ENCODE measurements around the gene MRPS23. TPM values are rescaled to one million over a fixed set of nuclear protein-coding genes. Genes with fewer than 3 reads are reported as not detected.
"Not testable (repeated sequence)": the region's sequence is repeated elsewhere in the genome, so short reads cannot be mapped to it uniquely, and the experiment has no call there.

Gene MRPS23
- total RNA-seq, 8 experiments from 2014 or later: 33.4 to 72.9 (median 47.4) TPM

GRCh38 chr17:57860414-57860999 lies 10.7 kb upstream of the MRPS23 start:
- in situ Hi-C loops (cut with MboI; ENCODE audit: low pct_unique_long_range_greater_than_20kb in 2 of 9, low sequenced_read_pairs in 9 of 9, unreplicated experiment in 9 of 9): loop anchor here in 6 of 9 experiments (10.0 to 25.0 kb wide), 3 partner anchors 127 to 254 kb away; partner anchors contain the start of gene VEZF1 (in 1 of the 6)
- H3K4me1 ChIP-seq (replicated peaks in 1 of 2): peaks cover 15 to 23% of the 10 kb centered on the region in 2 donors
- no peak overlapping the region for H3K4me3 ChIP-seq
- no peak overlapping the region for H3K27ac ChIP-seq
- WGBS, 10 experiments: 70 to 100% (median 95%) methylated on average over 1 to 3 of the region's 6 CpGs; no CpG with 5 or more reads in 6 of the 10 experiments
- ATAC-seq (replicated peaks in 6 of 8): peak in 2 of 8 experiments; percentile 17 to 64

GRCh38 chr17:57859601-57860413 lies 10.0 kb upstream of the MRPS23 start:
- Histone ChIP-seq H3K27ac (no peak overlapping the region), H3K4me1 (replicated peaks in 1 of 2) (peaks cover 15 to 23% of the 10 kb centered on the region in 2 donors), H3K4me3 (no peak overlapping the region)
- 40 to 89% (median 70%) methylated on average over 1 to 12 of the region's 13 CpGs; no CpG with 5 or more reads in 2 of the 10 experiments for WGBS, 10 experiments
- in situ Hi-C loops (cut with MboI; ENCODE audit: low pct_unique_long_range_greater_than_20kb in 2 of 9, low sequenced_read_pairs in 9 of 9, unreplicated experiment in 9 of 9): loop anchor here (5.0 to 25.0 kb wide), 5 partner anchors 127 to 255 kb away; partner anchors contain the start of gene VEZF1 (in 1 of the 9)
- ATAC-seq (replicated peaks in 6 of 8): no peak

- in situ Hi-C loops (cut with MboI; ENCODE audit: low pct_unique_long_range_greater_than_20kb in 2 of 9, low sequenced_read_pairs in 9 of 9, unreplicated experiment in 9 of 9): loop anchor here in 8 of 9 experiments (5.0 to 25.0 kb wide), 5 partner anchors 128 to 256 kb away; partner anchors contain the start of gene VEZF1 (in 1 of the 8)
- WGBS, 10 experiments: 73 to 100% (median 83%) methylated on average over 1 to 5 of the region's 5 CpGs; no CpG with 5 or more reads in 4 of the 10 experiments
- H3K4me1 ChIP-seq (replicated peaks in 1 of 2): peaks cover 15 to 23% of the 10 kb centered on the region in 2 donors
- no peak overlapping the region for H3K27ac ChIP-seq
- ATAC-seq (replicated peaks in 6 of 8): no peak
- no peak overlapping the region for H3K4me3 ChIP-seq
These were observed 9.0 kb upstream of the MRPS23 start for GRCh38 chr17:57858838-57859237.

- Histone ChIP-seq H3K4me3 (no peak overlapping the region), H3K27ac (no peak overlapping the region), H3K4me1 (replicated peaks in 1 of 2) (peaks cover 11 to 16% of the 10 kb centered on the region in 2 donors)
- WGBS, 10 experiments: 36 to 100% (median 80%) methylated on average over 1 to 7 of the region's 10 CpGs
- in situ Hi-C loops (cut with MboI; ENCODE audit: low pct_unique_long_range_greater_than_20kb in 2 of 9, low sequenced_read_pairs in 9 of 9, unreplicated experiment in 9 of 9): loop anchor here in 8 of 9 experiments (5.0 to 25.0 kb wide), 5 partner anchors 130 to 258 kb away; partner anchors contain the start of gene VEZF1 (in 1 of the 8)
- ATAC-seq (replicated peaks in 6 of 8): no peak
These were observed 7.2 kb upstream of the MRPS23 start for GRCh38 chr17:57856792-57857620.

GRCh38 chr17:57855391-57856035 lies 5.7 kb upstream of the MRPS23 start:
- in situ Hi-C loops (cut with MboI; ENCODE audit: low pct_unique_long_range_greater_than_20kb in 2 of 9, low sequenced_read_pairs in 9 of 9, unreplicated experiment in 9 of 9): loop anchor here in 8 of 9 experiments (5.0 to 25.0 kb wide), 5 partner anchors 132 to 259 kb away; partner anchors contain the start of gene VEZF1 (in 1 of the 8)
- H3K4me1 ChIP-seq (replicated peaks in 1 of 2): peaks cover 5 to 9% of the 10 kb centered on the region in 2 donors
- peak in 1 of 8 experiments; percentile 36 for ATAC-seq (replicated peaks in 6 of 8)
- H3K4me3 ChIP-seq: no peak overlapping the region
- WGBS, 10 experiments: 38 to 73% (median 61%) methylated on average over 2 to 4 of the region's 6 CpGs; no CpG with 5 or more reads in 6 of the 10 experiments
- H3K27ac ChIP-seq: no peak overlapping the region

GRCh38 chr17:57853695-57854094 lies 3.9 kb upstream of the MRPS23 start:
- no peak for ATAC-seq (replicated peaks in 6 of 8)
- H3K4me1 ChIP-seq (replicated peaks in 1 of 2): peaks cover 10% of the 10 kb centered on the region in 2 donors
- H3K27ac ChIP-seq: no peak overlapping the region
- WGBS, 10 experiments: 30 to 100% (median 91%) methylated on average over 2 to 5 of the region's 8 CpGs; no CpG with 5 or more reads in 7 of the 10 experiments
- H3K4me3 ChIP-seq: no peak overlapping the region
- in situ Hi-C loops (cut with MboI; ENCODE audit: low pct_unique_long_range_greater_than_20kb in 2 of 9, low sequenced_read_pairs in 9 of 9, unreplicated experiment in 9 of 9): loop anchor here in 8 of 9 experiments (5.0 to 25.0 kb wide), 5 partner anchors 134 to 261 kb away; partner anchors contain the start of gene VEZF1 (in 1 of the 8)

GRCh38 chr17:57852955-57853328 lies 3.1 kb upstream of the MRPS23 start:
- in situ Hi-C loops (cut with MboI; ENCODE audit: low pct_unique_long_range_greater_than_20kb in 2 of 9, low sequenced_read_pairs in 9 of 9, unreplicated experiment in 9 of 9): loop anchor here in 8 of 9 experiments (5.0 to 25.0 kb wide), 5 partner anchors 134 to 262 kb away; partner anchors contain the start of gene VEZF1 (in 1 of the 8)
- Histone ChIP-seq H3K4me1 (replicated peaks in 1 of 2) (peaks cover 10% of the 10 kb centered on the region in 2 donors), H3K4me3 (no peak overlapping the region), H3K27ac (no peak overlapping the region)
- 33 to 82% (median 66%) methylated on average over 2 to 6 of the region's 6 CpGs; no CpG with 5 or more reads in 2 of the 10 experiments for WGBS, 10 experiments
- no peak for ATAC-seq (replicated peaks in 6 of 8)

- in situ Hi-C loops (cut with MboI; ENCODE audit: low pct_unique_long_range_greater_than_20kb in 2 of 9, low sequenced_read_pairs in 9 of 9, unreplicated experiment in 9 of 9): loop anchor here in 8 of 9 experiments (5.0 to 25.0 kb wide), 5 partner anchors 135 to 262 kb away; partner anchors contain the start of gene VEZF1 (in 1 of the 8)
- WGBS, 10 experiments: 67 to 100% (median 85%) methylated on average over 1 to 7 of the region's 9 CpGs; no CpG with 5 or more reads in 4 of the 10 experiments
- Histone ChIP-seq H3K4me1 (replicated peaks in 1 of 2) (peaks cover 10% of the 10 kb centered on the region in 2 donors), H3K27ac (no peak overlapping the region), H3K4me3 (no peak overlapping the region)
- no peak for ATAC-seq (replicated peaks in 6 of 8)
These were observed 2.5 kb upstream of the MRPS23 start for GRCh38 chr17:57852092-57852954.

GRCh38 chr17:57849163-57849873 lies 526 bp downstream of the MRPS23 start:
- Histone ChIP-seq H3K4me3 (peak overlapping the region; percentile 68 to 79 (median 73)), H3K27ac (peak overlapping the region; percentile 61 to 80), H3K4me1 (replicated peaks in 1 of 2) (peaks cover 10% of the 10 kb centered on the region in 2 donors)
- in situ Hi-C loops (cut with MboI; ENCODE audit: low pct_unique_long_range_greater_than_20kb in 2 of 9, low sequenced_read_pairs in 9 of 9, unreplicated experiment in 9 of 9): loop anchor here in 3 of 9 experiments (25.0 kb wide), 2 partner anchors 712 to 737 kb away; no protein-coding TSS in a partner anchor
- 0 to 39% (median 26%) methylated on average over 1 to 13 of the region's 27 CpGs for WGBS, 10 experiments
- peak in 3 of 8 experiments; percentile 46 to 63 (median 47) for ATAC-seq (replicated peaks in 6 of 8)

- H3K27ac ChIP-seq; H3K4me1 ChIP-seq (replicated peaks in 1 of 2); H3K4me3 ChIP-seq; ATAC-seq (replicated peaks in 6 of 8): not testable (repeated sequence)
- in situ Hi-C loops (cut with MboI; ENCODE audit: low pct_unique_long_range_greater_than_20kb in 2 of 9, low sequenced_read_pairs in 9 of 9, unreplicated experiment in 9 of 9): loop anchor here in 3 of 9 experiments (25.0 kb wide), 2 partner anchors 709 to 734 kb away; no protein-coding TSS in a partner anchor
- 23 to 100% (median 70%) methylated on average over 1 to 4 of the region's 32 CpGs; no CpG with 5 or more reads in 1 of the 10 experiments for WGBS, 10 experiments
These were observed 3.5 kb downstream of the MRPS23 start for GRCh38 chr17:57846056-57846945.
